ENCODE measurements around the gene FZR1. TPM values are rescaled to one million over a fixed set of nuclear protein-coding genes. Genes with fewer than 3 reads are reported as not detected.

The FZR1 gene
- total RNA-seq, 1 donor = 36.6 TPM

- TF ChIP-seq CTCF (IDR thresholded peaks at IDR 0.05; ENCODE audit: extremely low read depth, low read depth, low read length) = no peak
- Histone ChIP-seq H3K4me3 (ENCODE audit: insufficient read depth, low read length) (no peak overlapping the region), H4K20me1 (ENCODE audit: insufficient read depth, low read length) (peaks cover 55% of the 10 kb centered on the region), H3K4me1 (ENCODE audit: insufficient read depth, low read length) (peaks cover 33% of the 10 kb centered on the region), H3K79me2 (ENCODE audit: insufficient read depth, low read length) (peaks cover 70% of the 10 kb centered on the region), H3K27ac (ENCODE audit: low read depth, low read length) (peak overlapping the region; percentile 93), H3K36me3 (ENCODE audit: insufficient read depth, low read length) (peaks cover 45% of the 10 kb centered on the region), H2AFZ (ENCODE audit: low read length) (no peak overlapping the region), H3K27me3 (ENCODE audit: insufficient read depth, low read length) (no peaks in the 10 kb centered on the region), H3K4me2 (ENCODE audit: insufficient read depth, low read length) (peak overlapping the region; percentile 51), H3K9me3 (ENCODE audit: low read depth, low read length) (no peaks in the 10 kb centered on the region)
- DNase-seq (ENCODE audit: insufficient read length, low spot score, missing footprints) = peak; percentile 94
Observed at GRCh38 chr19:3458229-3459088, 47.7 kb upstream of the FZR1 start.

GRCh38 chr19:3459089-3459881 lies 46.8 kb upstream of the FZR1 start:
- Histone ChIP-seq H3K36me3 (ENCODE audit: insufficient read depth, low read length) (peaks cover 37% of the 10 kb centered on the region), H3K4me1 (ENCODE audit: insufficient read depth, low read length) (peaks cover 33% of the 10 kb centered on the region), H4K20me1 (ENCODE audit: insufficient read depth, low read length) (peaks cover 51% of the 10 kb centered on the region), H3K27me3 (ENCODE audit: insufficient read depth, low read length) (no peaks in the 10 kb centered on the region), H3K79me2 (ENCODE audit: insufficient read depth, low read length) (peaks cover 61% of the 10 kb centered on the region), H3K4me2 (ENCODE audit: insufficient read depth, low read length) (peak overlapping the region; percentile 51), H2AFZ (ENCODE audit: low read length) (no peak overlapping the region), H3K4me3 (ENCODE audit: insufficient read depth, low read length) (peak overlapping the region; percentile 22), H3K27ac (ENCODE audit: low read depth, low read length) (peak overlapping the region; percentile 93), H3K9me3 (ENCODE audit: low read depth, low read length) (no peaks in the 10 kb centered on the region)
- peak; percentile 100 for DNase-seq (ENCODE audit: insufficient read length, low spot score, missing footprints)
- TF ChIP-seq CTCF (IDR thresholded peaks at IDR 0.05; ENCODE audit: extremely low read depth, low read depth, low read length) = no peak

GRCh38 chr19:3459965-3460582 lies 46.0 kb upstream of the FZR1 start:
- DNase-seq (ENCODE audit: insufficient read length, low spot score, missing footprints) = peak; percentile 63
- no peak for TF ChIP-seq CTCF (IDR thresholded peaks at IDR 0.05; ENCODE audit: extremely low read depth, low read depth, low read length)
- Histone ChIP-seq H3K27me3 (ENCODE audit: insufficient read depth, low read length) (no peaks in the 10 kb centered on the region), H3K79me2 (ENCODE audit: insufficient read depth, low read length) (peaks cover 54% of the 10 kb centered on the region), H3K27ac (ENCODE audit: low read depth, low read length) (peak overlapping the region; percentile 93), H4K20me1 (ENCODE audit: insufficient read depth, low read length) (peaks cover 44% of the 10 kb centered on the region), H3K4me3 (ENCODE audit: insufficient read depth, low read length) (peak overlapping the region; percentile 15), H3K9me3 (ENCODE audit: low read depth, low read length) (no peaks in the 10 kb centered on the region), H3K36me3 (ENCODE audit: insufficient read depth, low read length) (peaks cover 29% of the 10 kb centered on the region), H2AFZ (ENCODE audit: low read length) (no peak overlapping the region), H3K4me1 (ENCODE audit: insufficient read depth, low read length) (peaks cover 33% of the 10 kb centered on the region), H3K4me2 (ENCODE audit: insufficient read depth, low read length) (peak overlapping the region; percentile 17)
